ENCODE measurements around the gene CAND2.

Gene CAND2

GRCh38 chr3:12817343-12817710 is 20.8 kb downstream of the CAND2 start:
- H2AFZ ChIP-seq (ENCODE audit: low read depth, low read length, severe bottlenecking): no peak overlapping the region
- H4K20me1 ChIP-seq (ENCODE audit: low read depth, low read length): no peaks in the 10 kb centered on the region
- TF ChIP-seq EZH2phosphoT487 (conservative IDR thresholded peaks at IDR 0.05; ENCODE audit: low read length) (no peak), CTCF (IDR thresholded peaks at IDR 0.05; ENCODE audit: insufficient read depth, low read length, poor library complexity, severe bottlenecking) (no peak)
- no peak overlapping the region for H3K27ac ChIP-seq (ENCODE audit: low read depth, low read length)
- H3K36me3 ChIP-seq (ENCODE audit: low read length): no peaks in the 10 kb centered on the region
- no peaks in the 10 kb centered on the region for H3K9me2 ChIP-seq (replicated peaks; ENCODE audit: insufficient read depth, low read length)
- no peak overlapping the region for H3K4me3 ChIP-seq (ENCODE audit: insufficient read depth, low read length, poor library complexity, severe bottlenecking)
- no peak overlapping the region for H3K9ac ChIP-seq (ENCODE audit: low read length)
- H3K4me2 ChIP-seq (ENCODE audit: low read depth, low read length, poor library complexity, severe bottlenecking): no peak overlapping the region
- H3F3A ChIP-seq (ENCODE audit: insufficient read depth): no peaks in the 10 kb centered on the region
- no peaks in the 10 kb centered on the region for H3K9me3 ChIP-seq (ENCODE audit: insufficient read depth, low read length)
- H3K27me3 ChIP-seq (ENCODE audit: low read length): no peaks in the 10 kb centered on the region
- H3K79me2 ChIP-seq (ENCODE audit: insufficient read depth, low read length): no peaks in the 10 kb centered on the region

GRCh38 chr3:12818273-12818672 is 21.8 kb downstream of the CAND2 start:
- Histone ChIP-seq H3K27me3 (ENCODE audit: low read length) (no peaks in the 10 kb centered on the region), H3K9me3 (ENCODE audit: insufficient read depth, low read length) (no peaks in the 10 kb centered on the region), H3K4me2 (ENCODE audit: low read depth, low read length, poor library complexity, severe bottlenecking) (no peak overlapping the region), H2AFZ (ENCODE audit: low read depth, low read length, severe bottlenecking) (no peak overlapping the region), H3F3A (ENCODE audit: insufficient read depth) (no peaks in the 10 kb centered on the region), H3K4me3 (ENCODE audit: insufficient read depth, low read length, poor library complexity, severe bottlenecking) (no peak overlapping the region), H3K9me2 (replicated peaks; ENCODE audit: insufficient read depth, low read length) (no peaks in the 10 kb centered on the region), H3K36me3 (ENCODE audit: low read length) (no peaks in the 10 kb centered on the region), H4K20me1 (ENCODE audit: low read depth, low read length) (no peaks in the 10 kb centered on the region), H3K79me2 (ENCODE audit: insufficient read depth, low read length) (no peaks in the 10 kb centered on the region), H3K9ac (ENCODE audit: low read length) (no peak overlapping the region), H3K27ac (ENCODE audit: low read depth, low read length) (no peak overlapping the region)
- TF ChIP-seq EZH2phosphoT487 (conservative IDR thresholded peaks at IDR 0.05; ENCODE audit: low read length) (no peak), CTCF (IDR thresholded peaks at IDR 0.05; ENCODE audit: insufficient read depth, low read length, poor library complexity, severe bottlenecking) (no peak)

- no peak overlapping the region for H3K9ac ChIP-seq (ENCODE audit: low read length)
- no peak overlapping the region for H3K27ac ChIP-seq (ENCODE audit: low read depth, low read length)
- no peaks in the 10 kb centered on the region for H3K9me3 ChIP-seq (ENCODE audit: insufficient read depth, low read length)
- no peaks in the 10 kb centered on the region for H3K79me2 ChIP-seq (ENCODE audit: insufficient read depth, low read length)
- H2AFZ ChIP-seq (ENCODE audit: low read depth, low read length, severe bottlenecking): no peak overlapping the region
- TF ChIP-seq CTCF (IDR thresholded peaks at IDR 0.05; ENCODE audit: insufficient read depth, low read length, poor library complexity, severe bottlenecking): no peak
- TF ChIP-seq EZH2phosphoT487 (conservative IDR thresholded peaks at IDR 0.05; ENCODE audit: low read length): no peak
- no peaks in the 10 kb centered on the region for H3K9me2 ChIP-seq (replicated peaks; ENCODE audit: insufficient read depth, low read length)
- no peak overlapping the region for H3K4me3 ChIP-seq (ENCODE audit: insufficient read depth, low read length, poor library complexity, severe bottlenecking)
- no peaks in the 10 kb centered on the region for H3K36me3 ChIP-seq (ENCODE audit: low read length)
- no peaks in the 10 kb centered on the region for H3K27me3 ChIP-seq (ENCODE audit: low read length)
- no peak overlapping the region for H3K4me2 ChIP-seq (ENCODE audit: low read depth, low read length, poor library complexity, severe bottlenecking)
- H3F3A ChIP-seq (ENCODE audit: insufficient read depth): no peaks in the 10 kb centered on the region
- no peaks in the 10 kb centered on the region for H4K20me1 ChIP-seq (ENCODE audit: low read depth, low read length)
These were observed 22.3 kb downstream of the CAND2 start for GRCh38 chr3:12818773-12819172.

Data from SU-DHL-6 (cell line).